Lower leg skin (tissue), 3 donors: Measurements from ENCODE around the gene NOD1.

Experiments used
- CTCF ChIP-seq, 3 donors: fragments of 450-650 bp; IDR thresholded peaks; one replicate each; pipeline ENCODE4 v1.5.1; 2016; ENCODE audit warnings: antibody characterized with exemption in 3 of 3, mild to moderate bottlenecking in 3 of 3, moderate library complexity in 2 of 3
- POLR2A ChIP-seq, 2 donors: fragments of 450-650 bp; IDR thresholded peaks; one replicate each; pipeline ENCODE4 v1.6.1; 2016 to 2017; ENCODE audit warnings: antibody characterized with exemption in 2 of 2, mild to moderate bottlenecking in 1 of 2, moderate library complexity in 1 of 2

GRCh38 chr7:30502470-30503251, 24.1 kb upstream of the NOD1 start:
- TF ChIP-seq CTCF (IDR thresholded peaks at IDR 0.05) (no peak), POLR2A (IDR thresholded peaks at IDR 0.05) (no peak)
